HG03565 (cell line): ENCODE data around the gene SLC14A1.
A peak's percentile ranks its signal among the peaks of the same experiment; 100 is the strongest.

Experiments
- ATAC-seq: cut with Tn5 transposase; IDR thresholded peaks from one replicate; pipeline ENCODE4 v1.9.1; 2021; ENCODE audit warnings: mild to moderate bottlenecking, moderate library complexity; ENCODE audit not compliant: unreplicated experiment

SLC14A1 gene

DNA sequence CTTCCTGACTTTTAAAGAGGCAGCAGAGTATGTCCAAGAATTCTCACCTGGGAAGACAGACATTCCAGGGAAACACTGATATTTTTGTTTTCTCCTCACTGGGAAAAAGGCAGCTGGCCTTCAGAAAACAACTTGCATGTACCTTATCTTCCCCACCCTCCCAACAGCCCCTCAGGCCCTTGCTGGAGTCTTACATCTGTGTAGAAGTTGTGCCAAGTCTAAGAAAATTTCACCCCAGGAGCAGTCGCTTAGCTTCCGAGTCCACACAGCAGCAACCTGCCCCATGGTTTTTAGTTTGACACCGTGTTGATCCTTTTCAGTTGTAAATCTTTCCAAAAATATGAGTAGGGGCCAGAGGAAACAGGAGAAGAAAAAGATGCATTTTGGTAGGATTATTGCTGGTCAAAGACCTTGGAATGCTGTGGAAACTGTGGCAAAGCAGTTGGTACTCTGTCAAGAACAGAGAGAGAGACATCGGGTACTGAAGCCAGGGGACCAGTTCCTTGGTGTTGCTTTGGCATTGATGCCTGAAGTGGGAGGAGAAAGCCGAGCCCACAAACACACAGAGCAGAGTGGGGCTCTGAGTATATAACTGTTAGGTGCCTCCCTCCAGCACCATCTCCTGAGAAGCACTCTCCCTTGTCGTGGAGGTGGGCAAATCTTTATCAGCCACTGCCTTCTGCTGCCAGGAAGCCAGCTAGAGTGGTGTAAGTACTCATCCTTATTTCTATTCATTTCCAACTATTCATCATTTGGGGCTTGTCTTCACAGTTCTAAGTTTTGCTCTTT, at the start of gene SLC14A1:
SLC14A1 (plus strand) TSS at position 615 of the 789 bp plus-strand sequence. CDS start 6,140 bp downstream, outside the sequence.
- no peak for ATAC-seq

DNA sequence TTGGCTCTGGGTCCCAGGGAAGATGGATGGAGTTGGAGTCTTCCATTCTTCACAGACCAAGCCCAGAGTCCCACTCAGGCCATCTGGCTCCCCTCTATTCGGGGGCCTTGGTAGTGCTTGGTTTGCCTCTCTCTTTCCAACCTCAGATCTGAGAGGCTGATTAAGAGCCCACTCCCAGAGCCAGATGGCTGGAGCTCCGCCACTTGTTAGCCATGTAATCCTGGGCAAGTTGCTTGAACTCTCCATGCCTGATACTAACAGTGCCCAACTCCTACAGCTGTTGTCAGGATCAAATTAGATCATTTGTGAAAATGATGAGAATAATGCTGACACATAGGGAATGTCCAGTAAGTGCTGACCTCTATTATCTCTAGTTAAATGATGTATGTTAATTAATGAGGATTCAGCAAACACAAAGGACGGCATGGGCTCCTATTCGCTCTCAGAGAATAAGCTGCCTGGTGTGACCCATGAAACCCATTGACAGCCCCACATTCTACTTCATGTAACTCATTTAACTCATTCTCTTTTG, 46.6 kb upstream of the SLC14A1 start:
- no peak for ATAC-seq

DNA sequence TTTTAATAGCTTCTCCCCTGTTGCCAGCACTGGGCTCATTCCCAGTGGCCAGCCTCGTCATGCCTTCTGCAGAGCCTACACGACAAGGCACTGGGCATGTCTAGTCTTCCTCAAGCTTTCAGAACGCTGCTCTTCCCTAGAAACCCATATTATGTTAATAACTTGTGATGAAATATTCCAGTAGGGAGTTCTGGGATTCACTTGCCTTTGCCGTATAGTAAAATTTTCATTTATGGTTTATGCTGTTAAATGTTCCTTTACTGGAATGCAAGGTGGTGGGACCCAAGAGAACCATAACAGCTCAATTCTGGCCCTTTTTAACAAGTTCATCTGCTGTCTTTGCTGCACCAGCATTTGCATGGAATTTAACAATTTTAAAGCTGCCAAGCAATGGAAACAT, 45.5 kb upstream of the SLC14A1 start:
- ATAC-seq = no peak

DNA sequence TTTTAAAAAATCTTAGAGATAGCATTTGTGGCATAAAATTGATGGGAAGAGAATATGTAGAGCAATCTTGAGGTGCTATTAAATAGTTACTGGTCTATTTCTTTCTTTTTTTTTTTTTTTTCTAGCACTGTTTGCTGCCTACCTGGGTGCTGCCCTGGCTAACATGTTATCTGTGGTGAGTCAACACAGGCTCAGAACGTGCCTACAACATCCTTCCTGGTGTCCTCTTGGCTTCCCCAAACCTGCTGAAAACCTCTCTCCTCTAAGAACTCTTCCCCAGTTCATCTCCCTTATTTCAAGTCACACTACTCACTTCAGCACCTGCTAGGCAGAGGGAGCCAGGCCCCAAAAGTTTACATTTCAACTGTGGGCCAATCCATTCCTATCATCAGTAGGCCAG, 45.1 kb upstream of the SLC14A1 start:
- no peak for ATAC-seq

DNA sequence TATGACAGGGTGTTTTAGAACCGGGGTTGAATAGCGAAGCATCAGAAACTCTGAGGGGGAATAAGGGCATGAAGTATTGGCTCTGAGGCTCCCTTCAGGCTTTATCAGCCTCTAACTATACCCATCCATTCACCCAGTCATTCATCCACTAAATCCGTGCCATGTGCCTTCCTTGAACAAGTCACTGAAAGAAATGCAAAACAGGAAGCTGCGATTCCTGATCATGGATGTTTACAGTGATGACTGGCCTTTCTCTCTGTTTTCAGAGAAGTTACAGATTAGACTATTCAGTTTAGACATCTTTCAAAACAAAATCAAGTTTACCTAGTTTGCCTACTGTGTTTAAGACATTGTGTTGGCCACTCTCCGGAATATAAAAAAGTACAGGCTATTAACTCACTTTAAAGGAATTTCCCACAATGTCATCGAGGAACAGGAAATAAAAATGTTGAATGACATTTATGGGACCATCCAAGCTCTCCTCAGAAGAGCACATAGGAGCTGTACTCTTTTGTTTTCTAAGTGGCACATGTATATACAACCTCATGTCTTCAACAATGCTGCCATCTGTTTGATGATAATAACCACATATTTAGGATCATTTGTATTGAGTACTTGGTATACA, 43.8 kb upstream of the SLC14A1 start:
- ATAC-seq = no peak

DNA sequence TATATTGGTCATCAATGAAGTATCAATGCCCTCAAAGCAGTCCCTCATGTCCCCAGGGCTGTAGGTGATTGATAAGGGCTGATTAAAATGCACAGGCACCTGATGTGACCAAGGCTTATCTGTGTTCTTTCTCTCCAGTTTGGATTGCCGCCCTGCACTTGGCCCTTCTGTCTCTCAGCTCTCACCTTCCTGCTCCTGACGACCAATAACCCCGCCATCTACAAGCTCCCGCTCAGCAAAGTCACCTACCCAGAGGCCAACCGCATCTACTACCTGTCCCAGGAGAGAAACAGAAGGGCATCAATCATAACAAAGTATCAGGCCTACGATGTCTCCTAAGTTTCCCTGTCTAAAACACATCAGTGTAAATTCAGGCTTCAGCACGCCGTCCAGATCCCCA, 41.8 kb upstream of the SLC14A1 start:
- ATAC-seq = no peak

DNA sequence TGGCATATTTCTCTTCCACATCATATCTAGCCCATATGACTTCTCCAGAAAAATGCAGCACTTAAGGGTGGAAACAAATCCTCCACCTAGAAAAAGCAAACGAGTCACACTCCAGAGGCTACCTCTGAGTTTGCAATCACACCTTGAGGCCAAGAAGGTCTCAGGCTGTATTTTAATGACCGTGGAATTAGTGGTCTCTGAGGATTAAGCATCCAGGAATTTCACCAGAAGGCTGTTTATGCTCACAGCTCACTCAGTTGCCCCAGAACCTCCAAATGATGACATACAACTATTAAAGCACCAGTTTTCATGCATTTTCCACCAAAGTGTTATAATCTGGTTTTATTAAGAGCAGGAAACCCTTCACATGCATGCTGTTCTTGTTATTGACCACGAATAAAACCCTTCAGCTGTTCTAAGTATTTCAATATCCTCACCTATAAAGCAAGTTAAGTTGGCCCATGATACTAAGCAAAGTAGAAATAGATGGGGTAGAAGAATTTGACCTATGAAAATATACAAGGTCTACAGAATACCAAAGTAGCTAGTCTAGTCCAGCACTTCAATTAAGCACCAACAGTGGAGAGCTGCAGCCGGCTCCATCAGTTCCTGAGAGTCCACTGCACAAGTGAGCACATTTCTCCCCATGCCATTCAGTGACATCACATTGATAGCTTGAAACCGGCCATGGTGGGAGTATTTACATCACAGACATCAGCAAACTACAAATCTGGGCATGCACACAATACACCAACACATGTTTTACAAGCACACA, 39.5 kb upstream of the SLC14A1 start:
- no peak for ATAC-seq

DNA sequence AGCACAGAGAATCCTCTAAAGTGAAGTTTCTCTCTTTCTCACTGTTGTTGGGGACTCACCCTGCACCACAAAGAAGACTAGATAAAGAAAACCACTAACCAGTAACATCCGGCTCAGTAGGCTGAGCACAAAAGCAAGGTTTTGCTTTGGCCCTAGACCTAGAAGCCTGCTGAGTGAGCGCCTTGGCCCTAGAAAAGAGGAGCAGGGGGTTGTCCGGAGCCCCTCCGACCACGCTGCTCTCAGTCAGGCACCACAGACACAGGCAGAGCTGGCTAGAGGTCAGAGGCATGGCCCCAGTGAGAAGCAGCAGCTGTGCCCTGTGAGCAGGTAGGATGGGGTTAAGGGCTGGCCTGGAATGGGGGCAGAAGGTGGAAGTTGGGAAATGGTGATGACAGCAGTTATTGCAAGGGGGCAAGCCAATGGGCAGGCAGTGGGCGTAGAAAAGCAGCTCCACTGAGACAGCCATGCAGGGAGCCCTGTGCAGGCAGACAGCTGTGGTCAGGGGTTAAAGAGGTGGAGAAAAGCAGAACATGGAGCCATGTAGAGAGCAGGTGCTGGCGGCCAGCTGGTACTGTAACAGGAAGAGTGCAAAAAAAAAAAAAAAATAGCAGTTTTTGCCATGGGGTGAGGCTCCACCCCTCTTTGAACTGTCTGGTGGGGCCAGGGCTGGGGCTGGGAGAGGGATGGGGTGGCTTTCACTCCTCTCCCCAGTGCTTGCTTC, 36.9 kb upstream of the SLC14A1 start:
- peak; percentile 88 for ATAC-seq

DNA sequence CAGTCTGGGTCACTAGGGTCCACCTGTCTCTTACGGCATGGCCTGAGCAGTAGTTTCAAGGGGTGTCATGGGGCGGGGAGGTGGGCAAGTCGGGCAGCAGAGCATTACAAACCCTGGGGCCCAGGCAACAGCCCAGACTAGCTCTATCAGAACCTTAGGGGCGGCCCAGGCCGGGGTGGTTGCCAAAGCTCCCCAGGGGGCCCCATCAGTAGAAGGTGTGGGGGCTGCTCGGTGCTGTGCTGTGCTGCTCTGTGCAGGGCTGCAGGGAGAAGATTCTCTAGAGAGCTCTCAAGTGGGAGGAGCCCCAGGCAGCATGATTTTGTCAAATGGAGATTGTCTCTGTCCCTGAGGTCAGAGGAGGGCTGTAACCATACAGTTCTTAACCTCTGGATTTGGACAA, 36.4 kb upstream of the SLC14A1 start:
- peak; percentile 19 for ATAC-seq

DNA sequence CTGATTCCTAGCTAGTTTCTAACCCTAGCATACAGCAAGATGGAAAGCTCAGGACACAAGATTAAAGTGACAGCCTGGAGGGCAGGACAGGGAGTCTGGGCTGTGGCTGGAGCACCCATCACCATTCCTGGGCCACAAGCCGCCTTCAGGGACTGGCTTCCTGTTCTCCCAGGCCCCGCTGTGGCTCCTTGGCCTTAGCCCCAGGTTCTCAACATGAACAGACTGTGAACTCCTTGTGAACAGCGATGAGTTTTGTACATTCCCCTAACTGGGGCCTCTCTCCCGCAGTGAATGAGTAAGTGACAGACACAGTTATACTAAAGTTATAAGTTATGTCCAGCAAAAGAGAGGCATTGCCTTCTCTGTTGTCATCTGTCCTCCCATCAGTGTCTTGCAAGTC, 35.9 kb upstream of the SLC14A1 start:
- no peak for ATAC-seq

DNA sequence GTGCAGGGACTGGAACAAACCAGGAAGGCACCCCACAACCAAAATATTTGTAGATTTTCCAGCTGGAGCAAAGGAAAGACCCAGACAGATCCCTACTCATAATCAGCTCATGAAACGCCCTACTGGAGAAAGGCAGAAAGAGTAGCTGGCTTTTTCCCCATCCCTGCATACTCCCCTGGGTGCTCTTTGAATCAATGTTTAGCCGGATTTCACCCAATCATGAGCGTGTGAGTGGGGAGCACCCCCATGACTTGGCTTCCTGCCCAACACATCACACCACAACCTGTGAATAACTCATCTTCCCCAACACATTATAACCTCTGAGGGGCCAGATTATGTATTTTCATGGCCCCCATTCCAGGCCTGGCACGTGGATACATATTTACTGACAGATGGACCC, 35.1 kb upstream of the SLC14A1 start:
- no peak for ATAC-seq

DNA sequence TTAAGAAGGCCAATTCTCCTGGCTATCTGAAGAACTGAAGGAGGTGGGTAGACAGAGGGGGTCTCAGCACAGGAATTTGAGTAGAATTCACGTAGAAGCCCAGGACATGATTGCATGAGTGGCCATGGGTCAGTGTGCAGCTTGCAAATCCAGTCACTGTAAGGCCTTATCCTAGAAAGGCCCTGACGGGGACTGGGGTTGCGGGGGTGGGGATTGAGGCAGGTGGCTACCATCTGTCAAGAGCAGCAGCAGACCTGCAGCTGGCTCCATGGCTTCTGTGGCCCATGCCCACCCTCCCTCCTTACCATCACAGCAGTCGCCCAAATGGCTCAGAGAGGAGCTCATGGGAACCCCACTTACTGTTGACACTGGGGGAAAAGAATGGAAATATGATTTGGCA, 34.6 kb upstream of the SLC14A1 start:
- no peak for ATAC-seq

DNA sequence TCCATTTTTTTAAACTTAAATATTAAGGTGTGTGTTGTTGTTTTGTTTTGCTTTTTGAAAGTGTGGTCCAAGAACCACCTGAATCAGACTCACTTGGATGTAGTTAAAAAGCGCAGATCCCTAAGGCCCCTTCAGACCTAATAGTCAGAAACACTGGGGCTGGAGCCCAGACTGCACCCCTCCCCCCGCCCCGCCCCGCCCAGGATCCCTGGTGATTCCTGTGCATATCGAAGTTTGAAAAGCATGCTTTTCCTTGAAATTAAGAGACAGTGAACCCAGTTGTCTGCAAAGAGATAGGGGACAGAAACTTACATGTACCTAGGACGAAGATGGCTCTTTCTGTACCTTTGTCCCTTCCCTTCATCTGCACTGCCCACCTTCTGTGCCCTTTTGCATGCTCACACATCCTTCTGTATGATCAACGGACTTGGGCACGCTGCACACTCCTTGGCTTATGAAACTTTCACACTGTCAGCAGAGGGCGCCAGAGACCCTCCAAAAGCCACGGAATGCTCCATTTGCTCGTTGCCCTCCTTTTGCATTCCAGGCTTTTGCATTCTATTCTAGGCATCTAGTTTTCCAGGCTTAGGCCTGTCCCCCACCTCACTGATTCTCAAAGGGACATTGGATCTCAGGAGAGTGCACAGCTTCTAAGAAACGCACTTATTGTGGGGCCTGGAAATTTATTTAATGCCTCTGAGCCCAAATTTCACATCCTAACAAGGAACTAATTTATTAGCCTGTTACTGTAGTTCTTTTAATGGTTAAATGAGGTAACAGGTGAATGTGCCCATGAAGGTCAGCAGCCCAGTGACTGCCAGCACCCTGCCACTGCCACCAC, 32.8 kb upstream of the SLC14A1 start:
- ATAC-seq = no peak

DNA sequence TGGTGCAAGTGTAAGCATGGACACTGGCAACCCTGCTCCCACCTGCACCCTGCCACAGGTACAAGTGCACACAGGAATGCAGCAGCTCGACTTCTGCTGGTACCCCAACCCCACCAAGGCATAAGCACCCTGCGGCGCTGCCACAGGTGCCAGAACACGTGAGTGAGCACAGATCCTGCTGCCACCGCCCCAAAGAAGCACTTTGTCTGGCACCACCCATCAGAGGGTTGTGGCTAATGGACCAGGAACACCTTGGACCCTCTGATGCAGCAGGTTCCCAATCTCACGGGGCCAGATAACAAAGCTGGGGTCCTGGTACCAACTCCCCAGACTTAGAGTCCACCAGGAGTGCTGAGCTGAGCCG, 32.2 kb upstream of the SLC14A1 start:
- no peak for ATAC-seq

DNA sequence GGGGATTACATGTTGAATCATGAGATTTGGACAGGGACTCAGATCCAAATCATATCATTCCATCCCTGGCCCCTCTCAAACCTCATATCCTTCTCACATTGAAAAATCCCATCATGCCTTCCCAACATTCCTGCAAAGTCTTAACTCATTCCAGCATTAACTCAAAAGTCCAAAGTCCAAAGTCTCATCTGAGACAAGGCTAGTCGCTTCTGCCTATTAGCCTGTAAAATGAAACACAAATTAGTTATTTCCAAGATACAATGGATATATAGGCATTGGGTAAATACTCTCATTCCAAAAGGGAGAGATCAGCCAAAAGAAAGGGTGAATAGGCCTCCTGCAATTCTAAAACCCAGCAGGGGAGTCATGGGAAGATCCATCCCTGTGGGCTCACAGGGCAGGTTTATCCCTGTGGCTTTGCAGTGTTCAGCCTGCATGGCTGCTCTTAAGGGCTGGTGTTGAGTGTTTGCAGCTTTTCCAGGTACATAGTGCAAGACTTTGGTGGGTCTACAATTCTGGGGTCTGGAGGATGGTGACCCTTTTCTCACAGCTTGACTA, 21.2 kb upstream of the SLC14A1 start:
- no peak for ATAC-seq

DNA sequence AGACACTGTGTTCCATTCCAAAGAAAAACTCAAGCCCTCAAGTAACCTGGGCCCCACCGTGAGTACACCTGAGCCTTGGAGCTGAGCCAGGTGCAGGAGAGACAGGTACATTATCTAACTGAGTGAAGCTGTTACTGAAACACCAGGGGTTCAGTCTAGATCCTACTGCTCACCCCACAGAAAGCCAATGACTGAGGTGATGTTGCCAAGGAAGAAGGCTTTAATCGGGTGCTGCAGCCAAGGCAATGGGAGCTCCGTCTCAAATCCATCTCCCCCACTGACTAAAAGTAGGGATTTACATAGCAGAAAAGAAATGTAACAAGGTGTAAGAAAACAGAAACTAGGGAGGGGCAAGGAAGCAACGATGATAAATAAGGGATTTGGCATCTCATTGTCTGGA, 15.2 kb upstream of the SLC14A1 start:
- ATAC-seq = no peak

DNA sequence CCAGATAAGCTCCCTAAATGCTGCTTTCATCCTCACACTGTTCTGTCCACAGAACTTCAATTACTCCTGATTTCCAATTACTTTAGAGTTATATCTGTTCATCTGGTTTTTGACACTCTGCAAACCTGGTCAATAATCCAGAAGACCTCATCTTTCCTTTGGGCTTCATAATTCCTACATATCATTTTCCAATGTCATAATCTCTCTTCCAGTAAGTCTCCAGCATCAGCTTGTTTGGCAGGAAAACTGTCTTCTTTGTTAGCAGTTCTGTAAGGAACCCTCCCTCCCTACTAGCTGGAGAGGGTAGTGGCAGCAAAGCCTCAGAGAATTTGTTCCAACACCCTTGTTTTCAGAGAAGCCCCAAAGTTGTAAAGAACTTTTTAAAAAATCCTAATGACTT, 11.9 kb upstream of the SLC14A1 start:
- ATAC-seq = no peak

DNA sequence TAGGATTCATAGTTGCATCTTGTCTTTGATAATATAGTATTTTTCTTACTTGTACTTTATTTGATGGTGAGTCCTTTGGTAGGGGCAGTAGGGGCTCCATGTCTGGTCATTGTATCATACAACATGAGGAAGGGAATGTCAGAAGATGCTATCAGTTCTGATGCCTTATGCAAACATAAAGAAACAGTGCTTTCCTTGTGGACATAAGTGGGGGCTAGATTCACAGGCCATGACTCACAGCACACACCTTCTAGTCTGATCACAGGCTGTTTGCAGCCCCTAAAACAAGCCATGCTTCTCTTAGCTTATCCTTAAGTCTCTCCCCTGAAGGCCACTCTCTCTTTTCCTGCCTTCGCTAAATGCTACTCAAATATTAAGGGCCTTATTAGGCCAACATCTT, 10.7 kb upstream of the SLC14A1 start:
- no peak for ATAC-seq

DNA sequence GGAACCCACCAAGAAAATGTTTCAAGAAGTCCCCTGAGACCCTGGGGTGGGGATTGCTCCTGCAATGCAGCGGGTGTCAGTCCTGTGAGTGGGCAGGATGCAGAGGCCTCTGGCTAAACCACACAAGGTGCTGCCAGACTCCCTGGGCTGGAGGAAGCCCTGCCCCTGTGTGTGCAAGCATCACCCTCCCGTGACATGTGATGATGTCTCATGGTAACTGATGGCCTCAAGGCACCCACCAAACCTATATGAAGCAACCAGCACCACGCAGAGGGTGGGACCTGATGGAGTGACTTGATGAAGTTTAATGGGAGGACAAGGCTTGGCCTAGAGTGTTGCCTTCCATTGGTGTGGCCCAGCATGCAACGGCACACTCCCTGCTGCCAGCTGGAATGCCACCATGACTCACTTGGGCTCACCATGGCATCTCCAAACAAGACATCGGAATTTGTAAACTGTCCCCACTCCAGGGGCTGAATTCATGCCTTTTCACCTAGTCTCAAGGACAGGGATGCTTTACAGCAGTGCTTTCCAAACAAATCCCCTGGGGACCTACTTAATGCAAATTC, 8.7 kb upstream of the SLC14A1 start:
- ATAC-seq = no peak

DNA sequence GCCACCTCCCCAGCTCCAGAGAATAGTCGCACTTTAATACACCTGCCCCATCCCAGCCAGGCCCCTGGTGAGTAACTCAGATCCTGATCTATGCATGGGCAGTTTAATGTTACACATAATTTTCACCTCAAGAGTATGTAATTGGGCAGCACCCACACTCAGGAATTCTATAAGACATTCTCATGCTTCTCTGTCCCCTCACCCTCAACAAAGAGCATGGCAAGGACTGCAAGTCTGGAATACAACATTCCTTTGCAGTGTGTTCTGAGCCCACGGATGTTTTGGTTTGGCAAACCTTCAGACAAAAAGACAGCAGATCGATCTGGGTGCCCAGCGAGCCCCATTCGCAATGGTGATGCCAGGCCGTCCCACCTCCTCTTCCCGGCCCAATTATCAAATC, 4.9 kb upstream of the SLC14A1 start:
- no peak for ATAC-seq
